ENCODE measurements around the gene CADPS2.

GRCh38 chr7:122717356-122718089 lies 168.7 kb downstream of the CADPS2 start:
- TF ChIP-seq, protein P1, sequence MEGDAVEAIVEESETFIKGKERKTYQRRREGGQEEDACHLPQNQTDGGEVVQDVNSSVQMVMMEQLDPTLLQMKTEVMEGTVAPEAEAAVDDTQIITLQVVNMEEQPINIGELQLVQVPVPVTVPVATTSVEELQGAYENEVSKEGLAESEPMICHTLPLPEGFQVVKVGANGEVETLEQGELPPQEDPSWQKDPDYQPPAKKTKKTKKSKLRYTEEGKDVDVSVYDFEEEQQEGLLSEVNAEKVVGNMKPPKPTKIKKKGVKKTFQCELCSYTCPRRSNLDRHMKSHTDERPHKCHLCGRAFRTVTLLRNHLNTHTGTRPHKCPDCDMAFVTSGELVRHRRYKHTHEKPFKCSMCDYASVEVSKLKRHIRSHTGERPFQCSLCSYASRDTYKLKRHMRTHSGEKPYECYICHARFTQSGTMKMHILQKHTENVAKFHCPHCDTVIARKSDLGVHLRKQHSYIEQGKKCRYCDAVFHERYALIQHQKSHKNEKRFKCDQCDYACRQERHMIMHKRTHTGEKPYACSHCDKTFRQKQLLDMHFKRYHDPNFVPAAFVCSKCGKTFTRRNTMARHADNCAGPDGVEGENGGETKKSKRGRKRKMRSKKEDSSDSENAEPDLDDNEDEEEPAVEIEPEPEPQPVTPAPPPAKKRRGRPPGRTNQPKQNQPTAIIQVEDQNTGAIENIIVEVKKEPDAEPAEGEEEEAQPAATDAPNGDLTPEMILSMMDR (IDR thresholded peaks at IDR 0.05; ENCODE audit: insufficient read depth, low read length, poor library complexity, severe bottlenecking), result no peak
- TF ChIP-seq EZH2phosphoT487 (conservative IDR thresholded peaks at IDR 0.05; ENCODE audit: low read length), result no peak
